PC-3 (cell line): ENCODE data around the gene CPEB1. TPM values are rescaled to one million over a fixed set of nuclear protein-coding genes. Genes with fewer than 3 reads are reported as not detected.

Experiments
- ATAC-seq: fragments of 200-7000 bp; cut with Tn5 transposase; 2 replicates; pipeline ENCODE4 v1.9.1; 2020; ENCODE audit warnings: mild to moderate bottlenecking, moderate library complexity
- BruUV-seq: library from RNA; stranded (reverse); fragments of 400-500 nt; replicated peaks from 2 replicates; lab custom pipeline; 2021; lab: Mats Ljungman, UMichigan
- CTCF ChIA-PET: fragments of 300-600 bp; sonication (Branson Sonifier 250); formaldehyde crosslinking; loops from one replicate; lab custom pipeline; 2022; ENCODE audit warnings: antibody characterized with exemption; lab: Charles Lee
- POLR2A ChIA-PET: fragments of 300-600 bp; sonication (Branson Sonifier 250); formaldehyde crosslinking; loops from one replicate; lab custom pipeline; 2022; ENCODE audit warnings: antibody characterized with exemption; ENCODE audit not compliant: unreplicated experiment; lab: Charles Lee
- DNase-seq: peaks from one replicate; pipeline ENCODE4 v3.0.0-alpha.2; 2015
- H2AFZ ChIP-seq: fragments of 300-600 bp; sonication (generic); 2 replicates; pipeline ENCODE4 v1.6.0; 2016; ENCODE audit warnings: antibody characterized with exemption, low read length
- H3F3A ChIP-seq: fragments of 300-600 bp; sonication (generic); one replicate; pipeline ENCODE4 v1.6.0; 2017; ENCODE audit warnings: antibody characterized with exemption, low read length, control low read depth, mild to moderate bottlenecking; ENCODE audit not compliant: unreplicated experiment
- H3K27ac ChIP-seq: fragments of 300-600 bp; sonication (generic); 2 replicates; pipeline ENCODE4 v1.5.1; 2016; ENCODE audit warnings: mild to moderate bottlenecking, low read length
- H3K27me3 ChIP-seq: fragments of 300-600 bp; sonication (generic); 2 replicates; pipeline ENCODE4 v1.6.1; 2016; ENCODE audit warnings: low read length, mixed read lengths
- H3K36me3 ChIP-seq: fragments of 300-600 bp; sonication (generic); 2 replicates; pipeline ENCODE4 v1.6.1; 2016; ENCODE audit warnings: low read depth, mixed run types, low read length, mixed read lengths
- H3K4me1 ChIP-seq: fragments of 300-600 bp; sonication (generic); 2 replicates; pipeline ENCODE4 v1.5.1; 2016; ENCODE audit warnings: low read length; ENCODE audit not compliant: insufficient read depth
- H3K4me2 ChIP-seq: fragments of 300-600 bp; sonication (generic); 2 replicates; pipeline ENCODE4 v1.6.0; 2016; ENCODE audit warnings: low read length
- H3K4me3 ChIP-seq: fragments of 300-600 bp; sonication (generic); 2 replicates; pipeline ENCODE4 v1.5.1; 2016; ENCODE audit warnings: mild to moderate bottlenecking, low read length, mixed read lengths
- H3K79me2 ChIP-seq: fragments of 300-600 bp; sonication (generic); 2 replicates; pipeline ENCODE4 v1.6.1; 2017; ENCODE audit warnings: low read length, mixed read lengths
- H3K9ac ChIP-seq: fragments of 300-600 bp; sonication (generic); 2 replicates; pipeline ENCODE4 v1.6.0; 2016; ENCODE audit warnings: mild to moderate bottlenecking, low read length
- H3K9me2 ChIP-seq: fragments of 300-600 bp; sonication (generic); replicated peaks from 2 replicates; pipeline ENCODE4 v1.6.1; 2016; ENCODE audit warnings: mixed run types, low read length, mixed read lengths
- H3K9me3 ChIP-seq: fragments of 300-600 bp; sonication (generic); 2 replicates; pipeline ENCODE4 v1.6.1; 2016; ENCODE audit warnings: low read length, mixed read lengths
- H4K20me1 ChIP-seq: fragments of 300-600 bp; sonication (generic); 2 replicates; pipeline ENCODE4 v1.6.1; 2016; ENCODE audit warnings: low read length, mixed read lengths
- EZH2 ChIP-seq: fragments of 300-600 bp; sonication (generic); IDR thresholded peaks from one replicate; pipeline ENCODE4 v1.6.1; 2017; ENCODE audit warnings: antibody characterized with exemption, mild to moderate bottlenecking, low read length; ENCODE audit not compliant: unreplicated experiment
- EZH2phosphoT487 ChIP-seq: fragments of 300-600 bp; sonication (generic); IDR thresholded peaks from 2 replicates; pipeline ENCODE4 v1.6.1; 2018; ENCODE audit warnings: mild to moderate bottlenecking, antibody characterized with exemption, low read length, borderline replicate concordance
- intact Hi-C: fragments of 100-400 bp; cut with micrococcal nuclease; formaldehyde crosslinking; loops from 2 replicates; pipeline ENCODE4 v1.9.0; 2023
- total RNA-seq: library from RNA; depleted of rRNA; stranded (reverse); fragments of >200 nt; gene quantifications from 2 replicates; pipeline ENCODE4 v1.2.3, GENCODE V29; 2014
- TF ChIP-seq, protein P1 (sequence below): fragments of 300-600 bp; sonication (generic); conservative IDR thresholded peaks from 2 replicates; pipeline ENCODE4 v1.5.1; 2017; ENCODE audit warnings: antibody characterized with exemption, low read depth, mild to moderate bottlenecking, low read length

CPEB1 gene
- total RNA-seq, 1 experiment from 2014 or later: 3.3 TPM

DNA sequence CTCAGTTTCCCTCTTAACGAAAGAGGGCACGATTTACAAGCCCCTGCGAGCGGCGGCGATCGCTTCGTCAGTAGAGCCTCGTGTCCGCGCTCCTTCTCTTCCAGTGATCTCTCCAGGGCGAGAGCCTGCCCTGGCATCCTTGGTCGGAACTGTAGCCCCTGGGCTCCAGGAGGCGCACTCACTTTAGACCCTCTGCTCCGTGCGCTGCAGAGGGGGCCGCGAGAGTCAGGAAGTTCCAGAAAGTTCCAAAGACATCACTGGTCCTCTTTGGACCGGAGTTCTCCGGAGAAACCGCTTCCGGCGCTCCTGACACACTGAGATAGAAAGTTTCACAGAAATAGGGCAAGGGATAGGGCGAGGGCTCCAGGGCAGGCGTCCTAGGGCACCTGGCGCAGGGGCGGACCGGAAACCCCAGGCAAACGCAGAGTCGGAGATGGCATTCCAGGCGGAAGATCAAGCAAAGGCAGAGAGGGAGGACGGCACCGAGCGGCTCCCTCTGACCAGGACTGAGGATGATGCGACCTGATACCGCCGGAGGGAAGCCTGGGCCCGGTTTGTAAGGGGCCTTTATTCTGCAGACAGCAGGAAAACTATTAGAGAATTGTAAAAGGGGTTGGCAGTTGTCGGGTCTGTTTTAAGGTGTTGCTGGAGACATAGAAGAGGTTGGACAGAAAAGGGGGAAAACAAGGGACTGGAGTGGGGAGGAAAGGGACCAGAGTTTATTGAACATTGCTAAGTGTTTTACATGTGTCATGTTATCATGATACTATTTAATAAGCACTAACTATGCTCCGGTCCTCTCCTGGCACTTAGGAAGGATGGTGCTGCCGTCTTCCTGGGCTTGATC, 1.3 kb upstream of the CPEB1 start:
- H3K4me3 ChIP-seq: no peak overlapping the region
- no peaks in the 10 kb centered on the region for H3K9me3 ChIP-seq
- no peaks in the 10 kb centered on the region for H3K36me3 ChIP-seq
- no peaks in the 10 kb centered on the region for H4K20me1 ChIP-seq
- H3K79me2 ChIP-seq: no peaks in the 10 kb centered on the region
- POLR2A ChIA-PET: no interaction called here
- H3K4me1 ChIP-seq: no peaks in the 10 kb centered on the region
- no peak overlapping the region for H3K4me2 ChIP-seq
- no peak overlapping the region for H3K27ac ChIP-seq
- ATAC-seq: no peak
- no TSS peak for BruUV-seq
- H3K27me3 ChIP-seq: peaks cover 11% of the 10 kb centered on the region
- TF ChIP-seq EZH2 (no peak), EZH2phosphoT487 (no peak)
- TF ChIP-seq, protein P1, sequence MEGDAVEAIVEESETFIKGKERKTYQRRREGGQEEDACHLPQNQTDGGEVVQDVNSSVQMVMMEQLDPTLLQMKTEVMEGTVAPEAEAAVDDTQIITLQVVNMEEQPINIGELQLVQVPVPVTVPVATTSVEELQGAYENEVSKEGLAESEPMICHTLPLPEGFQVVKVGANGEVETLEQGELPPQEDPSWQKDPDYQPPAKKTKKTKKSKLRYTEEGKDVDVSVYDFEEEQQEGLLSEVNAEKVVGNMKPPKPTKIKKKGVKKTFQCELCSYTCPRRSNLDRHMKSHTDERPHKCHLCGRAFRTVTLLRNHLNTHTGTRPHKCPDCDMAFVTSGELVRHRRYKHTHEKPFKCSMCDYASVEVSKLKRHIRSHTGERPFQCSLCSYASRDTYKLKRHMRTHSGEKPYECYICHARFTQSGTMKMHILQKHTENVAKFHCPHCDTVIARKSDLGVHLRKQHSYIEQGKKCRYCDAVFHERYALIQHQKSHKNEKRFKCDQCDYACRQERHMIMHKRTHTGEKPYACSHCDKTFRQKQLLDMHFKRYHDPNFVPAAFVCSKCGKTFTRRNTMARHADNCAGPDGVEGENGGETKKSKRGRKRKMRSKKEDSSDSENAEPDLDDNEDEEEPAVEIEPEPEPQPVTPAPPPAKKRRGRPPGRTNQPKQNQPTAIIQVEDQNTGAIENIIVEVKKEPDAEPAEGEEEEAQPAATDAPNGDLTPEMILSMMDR: no peak
- no peak overlapping the region for H2AFZ ChIP-seq
- H3K9ac ChIP-seq: no peak overlapping the region
- DNase-seq: no peak
- no peaks in the 10 kb centered on the region for H3K9me2 ChIP-seq
- H3F3A ChIP-seq: no peaks in the 10 kb centered on the region
- intact Hi-C loops: no loop called here
- CTCF ChIA-PET: no interaction called here

DNA sequence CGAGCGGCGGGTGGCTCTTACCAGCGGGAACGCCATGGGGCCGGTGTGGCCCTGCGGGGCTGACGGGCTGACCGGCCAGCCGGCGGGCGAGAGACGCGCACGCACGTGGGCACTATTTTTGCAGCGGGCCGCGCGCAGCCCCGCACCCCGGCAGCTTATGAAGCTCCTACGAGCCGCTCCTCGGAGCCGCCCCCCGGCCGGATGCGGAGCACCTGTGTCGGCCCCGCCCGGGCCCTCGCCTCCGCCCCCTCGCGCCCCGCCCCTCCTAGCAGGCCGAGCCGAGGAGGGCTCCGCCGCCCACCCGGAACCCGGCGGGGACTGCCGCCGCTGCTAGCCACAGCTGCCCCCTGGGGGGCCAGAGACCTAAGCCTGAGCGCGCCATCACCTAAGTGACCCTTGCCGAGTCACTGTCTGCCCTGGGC, 683 bp upstream of the CPEB1 start:
- TF ChIP-seq EZH2 (no peak), EZH2phosphoT487 (no peak)
- TF ChIP-seq, protein P1: no peak
- CTCF ChIA-PET: no interaction called here
- intact Hi-C loops: no loop called here
- H3K79me2 ChIP-seq: no peaks in the 10 kb centered on the region
- no peaks in the 10 kb centered on the region for H3K4me1 ChIP-seq
- H3K36me3 ChIP-seq: no peaks in the 10 kb centered on the region
- ATAC-seq (no peak), DNase-seq (no peak)
- peaks cover 6% of the 10 kb centered on the region for H3K27me3 ChIP-seq
- no peaks in the 10 kb centered on the region for H4K20me1 ChIP-seq
- peak overlapping the region; percentile 73 for H3K4me2 ChIP-seq
- H3K9me3 ChIP-seq: no peaks in the 10 kb centered on the region
- POLR2A ChIA-PET: no interaction called here
- no peak overlapping the region for H3K9ac ChIP-seq
- 0 out of 2 replicates have a peak overlapping the region, but pooled peaks have one; percentile 38 for H2AFZ ChIP-seq
- H3K9me2 ChIP-seq: no peaks in the 10 kb centered on the region
- H3F3A ChIP-seq: no peaks in the 10 kb centered on the region
- H3K27ac ChIP-seq: no peak overlapping the region
- peak overlapping the region; percentile 49; the same call in 1 of the 2 replicates for H3K4me3 ChIP-seq
- BruUV-seq: no TSS peak
